GM12874 (cell line): ENCODE measurements around the gene MAN1C1.

Experiments used
- TF ChIP-seq, protein P1 (sequence below): IDR thresholded peaks from 2 replicates; pipeline ENCODE4 v1.5.1; 2011; ENCODE audit warnings: low read depth, mild to moderate bottlenecking, control low read depth, low read length, moderate library complexity; ENCODE audit not compliant: insufficient read depth

MAN1C1 gene

DNA sequence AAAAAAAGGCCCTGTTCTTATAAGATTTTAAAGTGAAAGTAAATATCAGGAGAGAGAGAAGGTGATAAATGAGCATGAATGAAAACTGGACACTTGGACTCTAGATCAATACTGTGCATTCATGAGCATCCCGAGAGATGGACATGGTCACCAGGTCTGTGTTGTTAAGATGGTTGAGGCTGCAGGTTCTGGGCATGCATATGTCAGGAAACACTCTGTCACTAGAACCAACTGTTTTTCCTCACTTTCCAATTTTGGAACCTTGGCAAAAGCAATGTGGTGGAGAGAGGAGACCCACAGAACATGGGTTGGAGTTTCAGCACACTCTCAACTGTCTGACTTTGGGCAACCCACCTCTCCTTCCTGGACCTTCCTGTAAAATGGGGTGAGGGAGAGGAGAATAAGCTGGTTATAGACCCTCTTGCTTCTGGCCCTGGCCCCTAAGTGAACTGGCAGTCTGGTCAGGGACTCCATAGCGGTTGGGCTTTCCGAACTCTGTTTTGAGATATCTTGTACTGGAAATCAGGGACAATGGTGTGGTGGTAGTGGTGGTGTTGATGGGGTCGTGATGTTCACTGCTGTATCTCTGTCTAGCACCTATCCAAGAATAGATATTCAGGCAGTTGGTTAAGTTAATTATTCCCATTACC, 4.2 kb downstream of the MAN1C1 start:
- TF ChIP-seq, protein P1, sequence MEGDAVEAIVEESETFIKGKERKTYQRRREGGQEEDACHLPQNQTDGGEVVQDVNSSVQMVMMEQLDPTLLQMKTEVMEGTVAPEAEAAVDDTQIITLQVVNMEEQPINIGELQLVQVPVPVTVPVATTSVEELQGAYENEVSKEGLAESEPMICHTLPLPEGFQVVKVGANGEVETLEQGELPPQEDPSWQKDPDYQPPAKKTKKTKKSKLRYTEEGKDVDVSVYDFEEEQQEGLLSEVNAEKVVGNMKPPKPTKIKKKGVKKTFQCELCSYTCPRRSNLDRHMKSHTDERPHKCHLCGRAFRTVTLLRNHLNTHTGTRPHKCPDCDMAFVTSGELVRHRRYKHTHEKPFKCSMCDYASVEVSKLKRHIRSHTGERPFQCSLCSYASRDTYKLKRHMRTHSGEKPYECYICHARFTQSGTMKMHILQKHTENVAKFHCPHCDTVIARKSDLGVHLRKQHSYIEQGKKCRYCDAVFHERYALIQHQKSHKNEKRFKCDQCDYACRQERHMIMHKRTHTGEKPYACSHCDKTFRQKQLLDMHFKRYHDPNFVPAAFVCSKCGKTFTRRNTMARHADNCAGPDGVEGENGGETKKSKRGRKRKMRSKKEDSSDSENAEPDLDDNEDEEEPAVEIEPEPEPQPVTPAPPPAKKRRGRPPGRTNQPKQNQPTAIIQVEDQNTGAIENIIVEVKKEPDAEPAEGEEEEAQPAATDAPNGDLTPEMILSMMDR, result no peak

DNA sequence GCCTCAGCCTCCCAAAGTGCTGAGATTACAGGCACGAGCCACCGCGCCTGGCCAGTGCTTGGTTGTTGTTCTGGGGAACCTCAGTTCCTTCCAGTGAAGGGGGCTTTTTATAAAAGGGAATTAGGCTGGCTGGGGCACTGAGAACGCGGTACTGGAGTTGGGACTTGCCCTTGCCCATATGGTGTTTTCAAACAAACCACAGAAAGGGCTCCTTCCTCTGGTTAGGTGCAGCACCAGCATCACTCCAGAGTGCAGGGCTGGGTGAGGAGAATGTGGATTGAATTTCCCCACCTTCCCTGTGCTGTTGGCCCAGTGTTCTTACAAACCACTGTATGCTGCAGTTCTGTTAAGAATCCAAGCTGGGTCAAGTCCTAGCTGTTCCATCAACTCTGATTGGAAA, 5.3 kb downstream of the MAN1C1 start:
- TF ChIP-seq, protein P1, result no peak

DNA sequence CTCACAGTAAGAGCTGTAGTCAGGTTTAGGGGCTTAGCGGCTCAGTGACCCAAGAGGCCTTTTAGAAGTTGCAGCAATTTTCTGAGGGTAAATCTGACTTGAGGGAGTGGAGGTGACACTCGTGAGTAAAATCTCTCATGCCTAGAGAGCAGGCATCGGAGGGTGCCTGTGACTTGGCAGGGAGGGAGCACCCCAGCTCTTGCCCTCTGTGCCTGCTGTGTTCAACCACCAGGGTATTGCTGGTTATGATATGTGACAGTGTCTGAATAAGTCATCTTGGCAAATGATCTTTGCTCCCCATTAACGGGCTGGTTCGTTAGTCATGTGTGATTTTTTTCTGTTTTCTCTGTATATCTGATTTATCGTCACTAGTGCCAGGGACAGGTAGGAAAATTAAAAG, 5.9 kb downstream of the MAN1C1 start:
- TF ChIP-seq, protein P1, result no peak

DNA sequence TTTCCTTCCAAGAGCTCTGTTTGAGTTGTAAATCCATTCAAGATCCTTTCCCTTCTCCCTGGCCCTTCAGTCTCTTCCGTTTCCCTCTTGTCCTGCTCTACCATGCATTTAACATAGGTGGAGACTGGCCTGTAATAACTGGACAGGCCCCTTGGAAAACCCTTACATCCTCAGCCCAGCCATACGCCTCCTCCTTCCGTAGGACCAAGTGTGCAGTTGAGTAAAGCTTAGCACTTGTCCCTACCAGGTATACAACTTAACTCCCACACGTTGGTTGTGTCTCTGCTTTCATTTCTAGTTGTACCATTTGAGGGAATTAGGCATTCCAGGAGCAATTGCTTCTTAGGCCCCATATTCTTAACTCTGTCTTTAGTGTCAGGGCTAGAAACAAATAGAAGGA, 6.4 kb downstream of the MAN1C1 start:
- TF ChIP-seq, protein P1, result no peak

DNA sequence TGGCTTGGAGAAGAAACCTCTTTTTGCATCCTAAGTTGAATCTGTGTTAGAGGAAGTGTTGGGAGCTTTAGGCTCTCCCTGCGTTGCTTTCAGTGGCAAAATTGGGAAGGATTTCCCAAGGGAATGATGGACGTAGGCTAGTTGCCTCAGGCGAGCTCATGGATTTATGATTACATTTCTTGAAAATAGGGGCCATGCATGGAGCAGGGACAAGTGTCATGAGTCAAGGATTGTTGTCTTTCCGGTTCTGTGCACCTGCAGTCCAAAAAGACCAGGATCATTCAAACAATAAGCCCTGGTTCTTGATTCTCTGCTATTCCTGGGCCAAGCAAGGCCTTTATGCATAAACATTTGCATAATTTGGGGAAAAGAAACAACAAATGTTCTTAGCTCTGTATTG, 7.1 kb downstream of the MAN1C1 start:
- TF ChIP-seq, protein P1, result no peak

DNA sequence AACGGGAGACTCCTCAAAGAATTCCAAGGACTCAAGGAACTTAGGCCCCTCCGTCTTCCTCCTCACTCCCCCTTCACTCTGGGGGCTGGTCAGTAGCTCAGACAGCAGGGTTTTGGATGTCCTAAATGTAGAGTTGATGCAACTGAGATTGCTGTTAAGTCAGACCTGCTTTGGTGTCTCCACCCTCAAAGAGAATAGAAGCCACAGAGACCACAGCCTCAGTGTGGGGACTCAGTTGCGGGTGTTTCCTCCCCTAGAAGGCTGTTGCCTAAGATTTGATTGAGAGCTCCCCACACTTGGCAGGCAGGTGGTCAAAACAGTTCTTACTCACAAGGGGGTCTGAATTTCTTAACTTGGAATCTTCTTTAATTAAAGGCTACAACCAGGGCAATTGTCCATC, 7.6 kb downstream of the MAN1C1 start:
- TF ChIP-seq, protein P1, result no peak

DNA sequence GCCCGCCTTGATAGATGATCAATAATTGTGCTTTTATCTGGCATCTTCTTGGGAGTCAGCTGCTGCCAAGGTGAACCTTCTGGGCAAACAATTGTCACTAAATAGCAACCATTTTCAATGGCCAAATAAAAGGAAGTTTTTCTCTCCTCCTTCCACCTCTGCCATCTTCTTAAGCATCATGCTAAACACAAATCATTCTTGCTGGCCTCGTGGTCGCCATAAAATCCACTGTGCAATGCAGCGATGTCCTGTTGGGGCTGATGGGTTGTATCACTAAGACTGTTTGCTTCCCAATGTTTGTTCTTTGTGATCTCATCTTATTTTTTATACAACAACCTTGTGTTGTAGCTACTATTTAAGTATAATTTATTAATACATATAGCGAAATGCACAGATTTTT, 8.0 kb downstream of the MAN1C1 start:
- TF ChIP-seq, protein P1, result no peak
